GM19468 (cell line): Measurements from ENCODE around the gene SLC34A1.
"Not testable (repeated sequence)": the region's sequence is repeated elsewhere in the genome, so short reads cannot be mapped to it uniquely, and the experiment has no call there.

Source experiments
- ATAC-seq: cut with Tn5 transposase; IDR thresholded peaks from one replicate; pipeline ENCODE4 v1.9.1; 2021; ENCODE audit warnings: mild to moderate bottlenecking, moderate library complexity, moderate number of reproducible peaks; ENCODE audit not compliant: unreplicated experiment; ENCODE audit errors: extremely low read depth

SLC34A1 gene

DNA sequence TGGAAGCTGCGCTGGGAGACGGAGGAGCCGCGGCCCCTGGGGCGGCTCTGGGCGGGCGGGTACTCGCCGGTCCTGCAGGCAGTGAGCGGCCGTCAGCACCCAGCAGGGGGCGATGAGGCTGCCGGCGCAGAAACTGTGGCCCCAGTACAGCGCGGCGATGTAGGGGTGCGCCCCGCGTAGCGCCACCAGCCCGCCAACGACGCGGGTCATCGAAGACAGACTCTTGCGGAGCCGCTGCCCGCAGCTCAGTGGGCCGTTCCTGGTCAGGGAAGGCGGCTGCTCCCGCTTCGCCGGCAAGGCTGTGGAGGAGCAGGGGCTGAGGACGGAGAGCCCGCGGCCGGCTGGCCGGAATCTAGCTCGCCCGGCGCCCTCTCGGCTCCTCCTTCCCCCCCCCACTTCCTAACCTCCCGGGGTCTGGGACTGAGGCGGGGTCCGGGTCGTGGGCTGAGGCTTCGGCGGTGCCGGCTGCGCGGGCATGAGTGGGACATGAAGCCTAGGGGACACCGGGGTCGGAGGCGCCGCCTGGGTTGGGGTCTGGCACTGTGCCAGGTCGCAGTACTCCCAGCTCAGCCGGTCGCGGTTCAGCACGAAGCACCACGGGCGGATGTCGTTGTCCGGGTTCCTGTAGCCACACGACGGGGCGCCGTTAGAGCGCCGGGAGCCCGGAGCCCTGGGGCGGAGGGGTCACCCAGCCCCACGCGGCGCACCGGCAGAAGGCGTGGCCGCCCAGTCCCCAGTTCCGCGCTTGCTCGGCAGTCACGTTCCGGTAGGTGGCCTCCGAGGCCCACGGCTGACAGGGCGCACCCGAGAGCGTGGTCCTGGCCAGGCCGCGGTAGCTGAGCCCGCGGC, 19.8 kb downstream of the SLC34A1 start:
- peak; percentile 60 for ATAC-seq

DNA sequence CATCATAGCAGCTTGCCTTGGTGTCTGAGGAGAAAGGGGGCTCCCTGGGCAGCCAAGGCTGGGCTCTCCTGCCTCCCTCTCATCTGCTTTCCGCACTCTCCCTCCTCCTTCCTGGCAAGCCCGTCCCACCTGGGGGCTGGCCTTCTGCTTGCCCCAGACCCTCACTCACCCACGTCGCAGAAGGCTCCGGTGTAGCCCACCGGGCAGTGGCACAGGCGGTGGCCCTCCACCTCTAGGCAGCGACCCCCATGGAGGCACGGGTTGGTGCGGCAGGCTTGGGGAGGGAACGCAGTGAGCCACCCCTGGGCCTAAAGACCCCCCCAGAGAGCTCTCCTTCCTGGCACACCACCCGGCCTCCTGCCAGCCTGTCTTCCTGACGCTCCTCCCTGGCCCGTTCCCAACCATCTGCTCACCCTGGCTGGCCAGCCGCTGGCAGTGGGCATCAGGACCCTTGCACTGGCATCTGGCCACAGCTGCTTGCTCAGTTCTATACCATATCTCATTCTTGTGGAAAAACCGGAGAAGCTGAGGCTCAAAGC, 20.5 kb downstream of the SLC34A1 start:
- ATAC-seq: no peak

DNA sequence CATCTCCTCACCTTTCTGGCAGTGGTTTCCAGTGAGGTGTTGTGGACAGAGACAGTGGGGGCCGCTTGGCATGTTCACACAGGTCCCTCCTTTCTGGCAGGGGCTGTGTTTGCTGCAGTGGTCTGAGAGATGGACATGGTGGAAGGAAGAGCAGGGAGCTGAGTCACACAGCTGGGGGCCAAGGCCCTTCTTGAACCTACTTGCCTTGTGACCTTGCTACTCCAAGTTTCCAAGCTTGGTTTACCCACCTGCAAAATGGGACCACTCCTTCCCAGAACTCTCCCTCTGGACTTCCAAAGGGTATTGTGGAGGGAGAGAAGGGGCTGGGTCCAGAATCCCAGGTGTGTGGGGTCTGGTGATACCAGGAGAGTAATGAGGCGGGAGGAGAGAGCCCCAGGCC, 21.1 kb downstream of the SLC34A1 start:
- no peak for ATAC-seq

DNA sequence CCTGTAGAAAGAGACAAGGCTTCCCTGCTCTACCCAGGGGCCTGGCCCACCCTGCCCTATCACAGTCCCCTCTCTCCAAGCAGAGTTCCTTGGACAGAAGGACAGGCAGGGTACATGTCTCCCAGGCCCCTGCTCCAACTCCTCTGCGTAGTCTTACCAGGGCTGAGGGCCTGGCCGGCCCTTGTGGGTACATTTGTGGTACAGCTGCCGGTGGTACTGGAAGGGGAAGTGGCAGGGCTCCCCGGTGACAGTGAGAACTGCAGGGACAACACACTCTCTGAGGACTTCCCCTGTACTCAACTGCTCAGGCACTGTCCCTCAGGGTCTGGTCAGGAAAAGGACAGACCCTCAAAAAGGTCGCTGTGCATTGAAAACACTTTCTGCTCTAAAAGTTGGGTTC, 21.6 kb downstream of the SLC34A1 start:
- no peak for ATAC-seq

DNA sequence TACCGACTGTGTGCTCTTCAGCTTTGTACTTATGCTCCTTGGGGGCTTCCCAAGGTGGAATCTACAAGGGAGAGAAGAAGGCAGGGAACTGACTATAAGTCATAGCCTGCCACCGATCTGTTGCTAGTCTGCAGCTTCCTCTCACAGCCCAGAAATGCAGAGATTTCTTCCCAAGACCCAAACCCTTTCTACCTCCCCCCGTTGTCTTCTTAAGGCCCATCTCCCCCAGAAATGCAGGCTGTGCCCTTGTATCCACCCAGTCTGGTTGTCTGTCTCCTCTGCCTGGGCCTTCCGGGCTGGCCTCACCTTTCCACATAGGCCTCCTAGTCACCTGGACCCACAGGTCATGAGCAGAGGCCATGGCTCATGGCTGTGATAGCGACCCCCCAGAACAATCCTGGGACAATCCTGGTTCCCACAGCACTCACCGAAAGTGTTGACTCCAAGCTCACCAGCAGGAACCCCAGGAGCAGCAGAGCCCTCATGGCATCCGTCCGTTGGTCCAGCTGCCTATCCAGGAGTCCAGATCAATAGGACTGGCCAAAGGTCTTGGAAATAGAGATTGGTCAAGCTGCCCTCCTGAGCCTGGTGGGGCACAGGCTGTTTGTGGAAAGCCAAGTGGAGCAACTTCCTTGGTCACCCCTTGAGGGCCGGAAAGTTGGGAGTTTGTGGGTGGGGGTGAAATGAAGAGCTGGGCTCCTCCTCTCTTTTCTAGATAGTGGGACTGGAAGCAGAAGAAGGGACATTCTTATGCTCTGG, 25.0 kb downstream of the SLC34A1 start, which contains the start of gene F12:
Gene F12, minus strand, starts transcription at position 522 of the 759 bp plus-strand sequence. Its CDS starts 37 bp downstream, at position 485.
- ATAC-seq: no peak

DNA sequence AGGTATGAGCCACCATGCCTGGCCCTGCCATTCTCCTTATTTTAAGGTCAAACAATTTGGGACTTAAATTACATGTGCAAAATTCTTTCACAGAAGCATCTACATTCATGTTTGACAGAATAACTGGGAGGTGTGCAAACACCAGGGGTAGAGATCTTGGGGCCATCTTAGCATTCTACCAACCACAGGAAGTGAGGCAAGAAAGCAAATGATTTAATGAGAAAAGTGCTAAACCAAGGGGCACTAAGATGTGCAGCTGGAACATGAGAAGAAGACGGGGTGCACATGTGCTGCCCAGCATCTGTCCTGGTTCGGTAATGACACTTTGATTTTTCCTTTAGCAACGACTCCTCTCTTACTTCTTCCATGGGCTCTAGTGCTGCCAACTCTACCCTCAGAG, 26.3 kb downstream of the SLC34A1 start:
- ATAC-seq: no peak

DNA sequence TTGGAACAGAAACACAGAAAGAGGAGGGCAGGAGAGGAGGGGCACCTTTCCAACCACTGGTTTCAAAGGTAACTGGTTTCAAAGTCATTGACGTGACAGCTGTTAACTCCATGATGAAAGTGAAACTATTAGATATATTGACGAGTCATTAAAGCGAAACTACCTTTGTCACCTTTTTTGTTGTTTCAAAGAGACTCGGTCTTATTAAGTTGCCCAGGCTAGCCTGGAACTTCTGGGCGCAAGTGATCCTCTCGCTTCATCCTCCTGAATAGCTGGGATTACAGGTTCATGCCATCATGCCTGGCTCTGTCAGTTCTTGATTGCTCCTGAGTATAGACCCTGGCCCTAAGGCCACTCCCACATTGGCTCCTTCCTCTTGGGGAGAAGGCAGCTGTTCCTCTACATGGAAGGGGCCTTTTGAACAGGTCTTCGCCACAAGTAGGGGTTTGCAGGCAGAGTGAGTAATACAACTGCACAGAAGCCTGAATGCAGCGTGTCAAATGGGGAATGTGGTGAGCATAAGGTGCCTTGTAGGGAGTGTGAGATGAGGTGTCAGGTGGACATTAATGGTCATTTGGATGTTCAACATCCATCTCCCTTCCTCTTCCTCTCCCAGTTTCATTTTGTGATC, 28.5 kb downstream of the SLC34A1 start:
- peak; percentile 20 for ATAC-seq

DNA sequence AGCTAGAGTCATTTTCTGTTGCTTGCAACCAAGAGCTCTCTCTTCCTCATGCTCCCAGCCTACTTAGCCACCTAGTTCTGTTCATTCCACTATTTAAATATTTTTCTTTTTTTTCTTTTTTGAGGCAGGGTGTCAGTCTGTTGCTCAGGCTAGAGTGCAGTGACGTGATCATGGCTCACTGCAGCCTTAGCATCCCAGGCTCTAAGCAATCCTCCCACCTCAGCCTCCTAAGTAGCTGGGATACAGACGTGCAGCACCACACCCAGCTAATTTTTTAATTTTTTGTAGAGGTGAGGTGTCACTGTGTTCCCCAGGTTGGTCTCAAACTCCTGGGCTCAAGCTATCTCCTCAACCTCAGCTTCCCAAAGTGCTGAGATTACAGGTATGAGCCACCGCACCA, 30.2 kb downstream of the SLC34A1 start:
- ATAC-seq: no peak

DNA sequence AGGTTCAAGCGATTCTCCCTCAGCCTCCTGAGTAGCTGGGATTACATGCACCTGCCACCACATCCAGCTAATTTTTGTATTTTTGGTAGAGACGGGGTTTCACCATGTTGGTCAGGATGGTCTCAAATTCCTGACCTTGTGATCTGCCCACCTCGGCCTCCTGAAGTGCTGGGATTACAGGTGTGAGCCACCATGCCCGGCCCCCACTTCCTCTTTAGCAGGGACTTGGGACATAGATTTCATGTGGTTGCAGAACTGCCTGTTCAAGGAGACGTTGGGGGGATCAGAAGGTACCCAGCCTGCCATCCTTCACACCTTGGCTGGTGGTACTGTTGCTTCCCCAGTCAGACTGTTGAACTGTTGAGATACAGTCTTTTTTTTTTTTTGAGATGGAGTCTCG, 32.8 kb downstream of the SLC34A1 start:
- ATAC-seq: not testable (repeated sequence)

DNA sequence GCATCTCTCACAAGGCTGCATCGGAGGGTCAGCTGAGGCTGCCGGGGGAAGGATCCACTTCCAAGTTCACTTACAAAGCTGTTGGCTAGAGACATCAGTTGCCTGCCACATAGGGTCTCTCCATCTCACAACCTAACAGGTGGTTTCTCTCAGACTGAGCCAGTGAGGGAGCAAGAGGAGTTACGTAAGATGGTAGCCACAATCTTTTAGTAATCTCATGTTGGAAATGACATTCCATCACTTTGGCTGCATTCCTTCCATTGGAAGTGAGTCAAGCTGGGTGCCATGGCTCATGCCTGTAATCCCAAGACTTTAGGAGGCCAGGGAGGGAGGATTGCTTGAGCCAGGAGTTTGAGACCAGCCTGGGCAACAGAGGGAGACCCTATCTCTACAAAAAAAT, 34.8 kb downstream of the SLC34A1 start:
- no peak for ATAC-seq

DNA sequence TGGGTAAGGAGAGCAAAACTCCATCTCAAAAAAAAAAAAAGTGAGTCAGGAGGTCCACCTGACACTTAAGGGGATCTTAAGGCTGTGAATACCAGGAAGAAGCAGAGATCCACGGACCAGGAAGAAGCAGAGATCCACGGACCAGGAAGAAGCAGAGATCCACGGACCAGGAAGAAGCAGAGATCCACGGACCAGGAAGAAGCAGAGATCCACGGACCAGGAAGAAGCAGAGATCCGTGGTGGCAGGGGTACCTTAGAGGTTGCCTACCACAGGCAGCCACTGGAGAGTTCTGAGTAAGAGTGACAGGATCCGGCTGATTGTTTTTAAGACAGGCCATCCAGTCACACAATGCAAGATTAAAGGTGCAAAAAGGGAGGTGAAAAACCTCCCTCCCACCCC, 36.2 kb downstream of the SLC34A1 start:
- not testable (repeated sequence) for ATAC-seq

DNA sequence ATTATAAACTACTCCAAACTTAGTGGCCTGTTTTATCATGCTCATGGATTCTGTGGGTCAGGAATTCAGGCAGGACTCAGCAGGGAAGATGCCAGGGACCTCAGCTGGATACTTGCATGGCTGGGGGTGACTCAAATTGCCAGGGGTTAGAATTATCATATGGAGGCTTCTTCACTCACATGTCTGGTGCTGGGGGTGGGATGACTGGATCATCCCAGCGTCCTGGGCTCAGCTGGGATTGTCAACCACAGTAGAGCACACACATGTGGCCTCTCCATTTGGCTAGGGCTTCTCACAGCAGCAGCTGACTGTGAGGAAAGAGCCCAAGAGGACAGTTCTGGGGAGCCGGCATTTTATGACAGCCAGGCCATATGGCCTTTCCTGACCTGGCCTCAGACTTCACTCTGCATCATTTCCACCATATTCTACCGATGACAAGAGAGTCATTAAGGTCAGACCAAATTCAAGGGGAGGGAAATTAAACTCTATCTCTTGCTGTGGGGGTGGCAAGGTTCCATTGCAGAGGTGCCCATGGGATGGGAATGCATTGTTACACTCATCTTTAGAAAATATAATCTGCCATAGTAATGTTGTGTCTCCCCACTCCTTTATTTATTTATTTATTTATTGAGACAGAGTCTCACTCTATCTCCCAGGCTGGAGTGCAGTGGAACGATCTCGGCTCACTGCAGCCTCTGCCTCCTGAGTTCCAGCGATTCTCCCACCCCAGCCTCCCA, 37.0 kb downstream of the SLC34A1 start:
- ATAC-seq: no peak

DNA sequence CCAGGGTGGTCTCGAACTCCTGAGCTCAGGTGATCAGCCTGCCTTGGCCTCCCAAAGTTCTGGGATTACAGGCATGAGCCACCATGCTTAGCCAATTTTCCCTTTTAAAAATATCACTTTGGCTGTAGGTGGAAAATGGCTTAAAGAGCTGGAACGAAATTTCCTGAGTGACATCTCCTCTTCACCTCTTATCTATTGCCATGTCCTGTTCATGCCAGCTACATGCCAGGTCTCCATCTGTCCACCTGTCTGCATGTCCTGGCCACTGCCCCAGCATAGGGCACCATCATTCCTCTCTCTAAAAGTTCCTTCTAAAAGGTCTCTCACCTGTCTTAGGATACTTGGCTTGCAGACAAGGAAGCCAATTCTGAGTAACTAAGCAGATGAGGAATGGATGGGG, 39.4 kb downstream of the SLC34A1 start:
- no peak for ATAC-seq

DNA sequence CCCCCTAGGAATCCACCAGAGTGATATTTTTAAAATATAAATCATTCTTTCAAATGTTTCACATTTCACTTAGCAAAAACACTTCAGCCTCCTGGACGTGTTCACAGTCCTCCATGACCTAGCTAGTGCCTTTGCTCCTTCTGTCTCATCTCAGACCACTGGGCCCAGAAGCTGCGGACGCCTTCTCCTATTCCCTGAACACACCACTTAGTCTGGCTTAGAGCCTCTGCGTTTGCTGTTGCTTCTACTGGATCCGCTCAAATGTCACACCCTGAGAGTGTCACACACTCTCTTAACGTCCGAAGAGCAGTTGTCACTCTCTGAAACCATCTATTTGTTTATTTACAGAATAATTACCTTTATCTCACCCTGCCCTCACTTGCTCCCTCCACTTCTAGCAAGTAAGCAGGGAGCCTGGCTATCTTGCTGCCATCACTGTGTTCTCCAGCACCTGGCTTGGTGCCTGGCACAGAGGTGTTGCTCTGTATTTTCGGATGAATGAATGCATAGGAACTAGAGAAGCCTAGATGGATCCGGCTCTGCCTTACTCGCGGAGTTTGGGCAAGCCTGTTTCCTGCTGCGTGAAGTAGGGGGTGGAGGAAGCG, 41.1 kb downstream of the SLC34A1 start:
- ATAC-seq: no peak

DNA sequence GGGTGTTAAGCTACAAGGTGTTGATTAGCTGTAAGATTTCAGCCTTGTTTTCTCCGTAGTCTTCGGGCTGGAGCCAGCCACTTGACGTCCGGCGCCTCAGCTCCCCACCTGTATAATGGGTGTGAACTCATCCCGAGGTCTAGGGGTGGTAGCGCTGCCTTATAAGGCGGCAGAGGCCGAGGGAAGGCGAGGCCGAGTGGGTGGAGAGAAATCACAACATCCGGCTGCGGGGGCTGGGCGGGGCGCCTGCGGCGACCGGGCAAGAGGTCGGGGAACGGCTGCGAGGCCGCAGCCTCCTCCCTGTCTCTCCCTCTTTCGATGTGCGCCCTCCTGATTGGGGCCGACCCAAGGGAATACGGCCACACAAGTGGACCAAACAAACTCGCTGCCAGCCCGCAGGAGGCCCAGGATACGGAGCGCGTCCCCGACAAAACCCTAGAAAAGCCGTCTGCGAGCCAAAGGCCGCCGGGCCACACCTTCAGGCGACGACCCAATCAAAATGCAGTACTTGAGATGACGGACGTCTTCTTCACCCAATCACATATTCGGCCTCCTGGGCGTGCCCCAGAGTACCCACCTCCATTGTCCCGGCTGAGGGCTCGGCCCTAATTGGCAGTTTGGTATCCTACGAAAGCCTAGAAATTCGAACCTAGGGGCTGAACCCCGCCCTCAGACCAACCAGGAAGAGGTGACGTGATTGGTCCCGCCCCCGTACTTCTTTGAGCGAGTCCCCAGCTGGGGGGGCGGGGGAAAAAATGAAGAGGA, 41.7 kb downstream of the SLC34A1 start:
- ATAC-seq: peak; percentile 57

DNA sequence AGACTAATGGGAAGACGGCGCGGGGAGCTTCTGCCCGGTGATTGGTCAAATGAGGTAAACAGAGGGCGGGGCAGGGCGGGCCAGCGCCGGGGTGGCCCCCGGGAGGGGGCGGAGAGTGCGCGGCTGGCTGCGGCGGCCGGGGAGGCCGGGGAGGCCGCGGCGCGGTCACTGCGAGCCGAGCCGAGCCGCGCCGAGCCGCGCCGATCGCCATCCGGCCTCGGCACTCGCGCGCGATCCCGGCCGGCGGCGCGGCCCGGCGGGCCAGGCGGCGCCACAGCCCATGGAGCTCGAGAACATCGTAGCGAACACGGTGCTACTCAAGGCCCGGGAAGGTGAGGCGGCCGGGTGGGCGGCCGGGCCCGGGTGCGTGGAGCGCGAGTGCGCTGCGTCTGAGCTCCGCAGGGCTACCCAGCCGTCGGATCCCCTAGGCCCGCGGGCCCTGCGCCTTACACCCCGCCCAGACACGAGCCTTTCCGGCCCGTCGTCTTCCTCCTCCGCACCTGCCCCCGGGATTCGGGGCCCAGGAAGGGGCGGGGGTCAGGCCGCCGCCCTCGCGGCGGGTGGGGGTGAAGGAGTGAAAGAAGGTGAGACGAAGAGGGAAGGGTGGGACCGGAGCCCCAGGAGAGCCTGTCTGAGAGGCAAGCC, 42.5 kb downstream of the SLC34A1 start, which contains the start of gene GRK6:
Gene GRK6, plus strand, starts transcription at position 111 of the 645 bp plus-strand sequence. Its CDS starts 170 bp downstream, at position 281.
- ATAC-seq: peak; percentile 2

DNA sequence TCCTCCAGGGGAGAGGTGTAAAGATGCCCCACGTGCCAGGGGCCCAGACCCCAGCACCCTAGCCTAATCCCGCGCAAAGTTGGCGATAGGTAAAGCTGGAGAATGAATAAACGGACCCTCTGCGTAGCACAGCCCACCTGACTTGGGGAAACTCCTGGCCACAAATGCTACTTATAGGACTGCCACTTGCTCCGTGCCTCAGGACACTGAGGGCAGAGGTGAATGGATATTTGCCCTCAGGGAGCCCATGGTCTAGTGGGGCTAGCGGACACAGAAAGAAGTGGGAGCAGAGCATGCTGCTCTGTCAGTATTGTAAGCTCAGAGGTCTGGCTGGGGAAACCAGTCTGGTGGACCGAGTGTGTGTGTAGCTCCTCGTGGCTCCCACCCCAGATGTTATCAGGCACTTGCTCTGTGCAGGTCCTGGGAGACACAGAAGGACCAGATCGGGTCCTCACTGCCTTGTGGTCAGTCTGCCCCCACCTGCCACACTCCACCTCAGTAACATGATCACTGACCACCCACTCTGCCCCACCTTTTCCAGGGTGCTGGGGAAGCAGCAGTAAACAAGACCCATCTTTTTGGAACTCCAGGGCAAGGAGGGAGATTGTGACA, 43.1 kb downstream of the SLC34A1 start:
- no peak for ATAC-seq
